ENCODE results near the gene LAMC2. TPM values are rescaled to one million over a fixed set of nuclear protein-coding genes. Genes with fewer than 3 reads are reported as not detected.

LAMC2 gene
- total RNA-seq, 1 donor from 2014 or later: 0.36 TPM

DNA sequence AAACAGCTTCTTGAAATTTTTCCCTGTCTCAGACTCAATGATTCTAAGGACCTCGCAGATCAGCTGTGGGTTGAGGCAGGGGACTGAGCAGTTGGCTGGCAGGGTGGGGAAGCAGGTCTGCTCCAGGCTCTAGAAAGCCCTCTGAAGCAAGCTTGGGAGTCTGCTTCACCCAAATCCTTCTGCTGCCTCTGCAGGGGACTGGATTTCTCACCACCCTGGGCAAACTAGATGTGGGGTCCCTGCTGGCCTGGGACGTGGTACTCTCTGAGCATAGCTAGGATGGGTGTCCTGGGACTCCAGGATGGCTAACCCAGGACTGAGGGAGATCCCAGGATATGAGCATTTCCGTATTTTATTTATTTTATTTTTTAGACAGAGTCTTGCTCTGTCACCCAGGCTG is 89.3 kb downstream of the LAMC2 start:
- H3K27me3 ChIP-seq: no peaks in the 10 kb centered on the region
- no peak overlapping the region for H3K27ac Mint-ChIP-seq

DNA sequence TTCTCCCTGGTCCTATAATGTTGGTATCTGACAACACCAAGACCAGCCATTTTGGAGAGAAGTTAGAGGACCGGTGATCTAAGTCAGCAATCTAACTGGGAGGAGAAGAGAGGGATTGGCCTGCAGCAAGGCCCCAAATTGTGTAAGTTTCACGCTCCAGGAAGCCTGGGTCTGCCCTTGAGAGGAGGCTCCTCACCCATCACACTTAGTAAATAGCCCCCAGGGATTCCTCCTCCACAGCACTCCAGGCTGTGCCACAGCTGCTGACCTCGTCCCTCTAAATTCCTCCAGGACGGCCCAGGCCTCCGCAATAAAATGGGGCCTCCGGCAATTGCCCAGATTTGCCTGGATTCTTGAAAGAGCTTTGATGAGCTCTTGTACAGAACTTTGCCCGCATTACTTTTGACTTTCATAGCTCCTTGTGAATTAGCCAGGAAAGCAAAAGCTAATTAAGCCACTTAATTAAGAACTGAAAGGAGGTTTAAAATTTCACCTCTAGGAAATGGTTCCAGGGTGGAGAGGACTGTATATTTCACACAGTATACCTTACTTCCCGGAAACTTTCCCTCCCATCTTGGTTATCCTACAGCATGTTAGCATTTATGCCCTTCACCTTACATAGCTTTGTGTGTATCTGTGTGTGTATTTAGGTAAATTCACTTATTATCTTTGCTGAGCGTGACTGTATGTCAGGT is 90.5 kb downstream of the LAMC2 start:
- Mint-ChIP-seq H3K27ac (no peak overlapping the region), H3K4me1 (peaks cover 27% of the 10 kb centered on the region), H3K4me3 (no peak overlapping the region), H3K36me3 (no peaks in the 10 kb centered on the region), H3K27me3 (ENCODE audit: insufficient read depth, low read depth) (peaks cover 6% of the 10 kb centered on the region), H3K9me3 (no peaks in the 10 kb centered on the region)
- no peaks in the 10 kb centered on the region for H4K20me1 ChIP-seq (ENCODE audit: low read depth)
- peaks cover 5% of the 10 kb centered on the region for H3K4me1 ChIP-seq
- no peak overlapping the region for H3K27ac ChIP-seq
- H3K4me3 ChIP-seq: no peak overlapping the region
- no peaks in the 10 kb centered on the region for H3K9me3 ChIP-seq (ENCODE audit: low read depth)
- H2AFZ ChIP-seq (replicated peaks): peak overlapping the region; percentile 46
- H3K36me3 ChIP-seq: no peaks in the 10 kb centered on the region
- no peak overlapping the region for H3K4me2 ChIP-seq
- no peaks in the 10 kb centered on the region for H3F3A ChIP-seq (ENCODE audit: low read depth)
- H3K9ac ChIP-seq: no peak overlapping the region
- no peaks in the 10 kb centered on the region for H3K27me3 ChIP-seq
- no peaks in the 10 kb centered on the region for H3K79me2 ChIP-seq (ENCODE audit: low read depth)
- TF ChIP-seq EZH2 (IDR thresholded peaks at IDR 0.05) (no peak), EZH2phosphoT487 (IDR thresholded peaks at IDR 0.05) (no peak)
- TF ChIP-seq, protein P1, sequence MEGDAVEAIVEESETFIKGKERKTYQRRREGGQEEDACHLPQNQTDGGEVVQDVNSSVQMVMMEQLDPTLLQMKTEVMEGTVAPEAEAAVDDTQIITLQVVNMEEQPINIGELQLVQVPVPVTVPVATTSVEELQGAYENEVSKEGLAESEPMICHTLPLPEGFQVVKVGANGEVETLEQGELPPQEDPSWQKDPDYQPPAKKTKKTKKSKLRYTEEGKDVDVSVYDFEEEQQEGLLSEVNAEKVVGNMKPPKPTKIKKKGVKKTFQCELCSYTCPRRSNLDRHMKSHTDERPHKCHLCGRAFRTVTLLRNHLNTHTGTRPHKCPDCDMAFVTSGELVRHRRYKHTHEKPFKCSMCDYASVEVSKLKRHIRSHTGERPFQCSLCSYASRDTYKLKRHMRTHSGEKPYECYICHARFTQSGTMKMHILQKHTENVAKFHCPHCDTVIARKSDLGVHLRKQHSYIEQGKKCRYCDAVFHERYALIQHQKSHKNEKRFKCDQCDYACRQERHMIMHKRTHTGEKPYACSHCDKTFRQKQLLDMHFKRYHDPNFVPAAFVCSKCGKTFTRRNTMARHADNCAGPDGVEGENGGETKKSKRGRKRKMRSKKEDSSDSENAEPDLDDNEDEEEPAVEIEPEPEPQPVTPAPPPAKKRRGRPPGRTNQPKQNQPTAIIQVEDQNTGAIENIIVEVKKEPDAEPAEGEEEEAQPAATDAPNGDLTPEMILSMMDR (IDR thresholded peaks at IDR 0.05): no peak
- DNase-seq (ENCODE audit: low spot score): no peak

More for the DNA sequence above, 89.3 kb downstream of the LAMC2 start:
- Mint-ChIP-seq H3K4me3 (no peak overlapping the region), H3K27me3 (ENCODE audit: insufficient read depth, low read depth) (peaks cover 6% of the 10 kb centered on the region), H3K36me3 (no peaks in the 10 kb centered on the region), H3K4me1 (peaks cover 29% of the 10 kb centered on the region), H3K9me3 (no peaks in the 10 kb centered on the region)
- Histone ChIP-seq H3K79me2 (ENCODE audit: low read depth) (no peaks in the 10 kb centered on the region), H3K4me2 (no peak overlapping the region), H3K27ac (no peak overlapping the region), H3F3A (ENCODE audit: low read depth) (no peaks in the 10 kb centered on the region), H4K20me1 (ENCODE audit: low read depth) (no peaks in the 10 kb centered on the region), H3K9me3 (ENCODE audit: low read depth) (no peaks in the 10 kb centered on the region), H3K4me3 (no peak overlapping the region), H3K9ac (no peak overlapping the region), H2AFZ (replicated peaks) (no peak overlapping the region), H3K4me1 (peaks cover 5% of the 10 kb centered on the region), H3K36me3 (no peaks in the 10 kb centered on the region)
- TF ChIP-seq, protein P1 (IDR thresholded peaks at IDR 0.05): no peak
- TF ChIP-seq EZH2phosphoT487 (IDR thresholded peaks at IDR 0.05) (no peak), EZH2 (IDR thresholded peaks at IDR 0.05) (no peak)
- no peak for DNase-seq (ENCODE audit: low spot score)

DNA sequence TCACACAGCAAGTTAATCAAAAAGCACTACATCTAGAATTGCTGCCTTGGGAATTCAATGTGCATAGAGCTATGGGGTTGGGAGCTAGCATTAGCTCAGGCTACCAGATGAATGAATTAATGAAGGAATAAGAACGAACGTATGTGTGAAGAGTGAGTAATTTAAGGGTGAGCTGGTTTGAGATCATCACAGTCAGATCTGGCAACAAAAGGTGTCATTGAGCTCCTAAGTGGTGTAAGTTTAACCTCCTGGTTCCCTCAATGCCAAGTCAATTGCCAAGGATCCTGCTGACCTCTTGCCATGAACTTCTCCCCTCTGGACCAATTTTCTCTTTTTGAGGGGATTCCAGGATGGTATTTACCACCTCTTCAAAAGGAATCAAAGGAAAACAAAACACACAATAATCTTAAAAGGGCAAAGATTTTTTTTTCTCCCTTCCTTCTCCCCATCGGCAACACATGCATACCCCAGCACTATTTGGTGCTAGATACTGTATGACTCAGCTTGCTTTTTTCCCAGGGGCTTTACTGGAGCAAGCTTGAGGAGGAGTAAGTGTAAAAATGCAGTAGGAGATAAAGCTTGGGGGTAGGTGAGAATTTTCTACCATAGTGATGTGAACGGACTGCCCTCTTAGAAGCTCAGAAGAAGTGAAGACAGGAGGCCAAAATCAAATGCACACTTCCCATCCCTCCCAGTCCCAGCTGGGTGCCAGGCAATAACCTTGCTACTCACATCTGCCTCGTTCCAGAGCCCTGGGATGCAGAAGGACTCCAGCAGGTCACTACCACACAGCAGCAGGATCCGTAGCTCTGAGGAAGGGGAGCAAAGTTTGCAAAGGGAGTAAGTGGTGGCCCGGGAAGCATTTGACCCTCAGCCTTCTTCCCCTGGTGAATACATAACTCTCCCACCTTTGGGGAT is 92.0 kb downstream of the LAMC2 start:
- no peaks in the 10 kb centered on the region for H3K36me3 Mint-ChIP-seq
- no peak overlapping the region for H3K4me3 Mint-ChIP-seq
- DNase-seq (ENCODE audit: low spot score): no peak
- Histone ChIP-seq H3K4me2 (no peak overlapping the region), H3K4me1 (peaks cover 5% of the 10 kb centered on the region), H2AFZ (replicated peaks) (no peak overlapping the region), H4K20me1 (ENCODE audit: low read depth) (no peaks in the 10 kb centered on the region), H3K27me3 (no peaks in the 10 kb centered on the region), H3K9ac (no peak overlapping the region), H3K9me3 (ENCODE audit: low read depth) (no peaks in the 10 kb centered on the region), H3K27ac (no peak overlapping the region), H3K36me3 (no peaks in the 10 kb centered on the region), H3K79me2 (ENCODE audit: low read depth) (no peaks in the 10 kb centered on the region), H3K4me3 (no peak overlapping the region), H3F3A (ENCODE audit: low read depth) (no peaks in the 10 kb centered on the region)
- TF ChIP-seq, protein P1 (IDR thresholded peaks at IDR 0.05): no peak
- TF ChIP-seq EZH2 (IDR thresholded peaks at IDR 0.05): no peak
- no peak for TF ChIP-seq EZH2phosphoT487 (IDR thresholded peaks at IDR 0.05)
- no peak overlapping the region for H3K27ac Mint-ChIP-seq
- no peaks in the 10 kb centered on the region for H3K9me3 Mint-ChIP-seq
- peaks cover 38% of the 10 kb centered on the region for H3K4me1 Mint-ChIP-seq
- peaks cover 6% of the 10 kb centered on the region for H3K27me3 Mint-ChIP-seq (ENCODE audit: insufficient read depth, low read depth)

All from neural progenitor cell (in vitro differentiated cells).